HEK293 (cell line): ENCODE results near the gene RNF13.

Source experiments
- CTCF ChIA-PET: fragments of 350-600 bp; formaldehyde crosslinking; extraction: SDS; loops from one replicate; lab custom pipeline; 2021; ENCODE audit warnings: antibody characterized with exemption; lab: Yijun Ruan, JAX
- POLR2A ChIA-PET: fragments of 300-600 bp; formaldehyde crosslinking; extraction: SDS; loops from one replicate; lab custom pipeline; 2020; ENCODE audit warnings: antibody characterized with exemption, inconsistent platforms; lab: Yijun Ruan, JAX
- H3K27ac ChIP-seq: fragments of 200-500 bp; sonication (Bioruptor generic); 2 replicates; pipeline ENCODE4 v1.5.1; 2014; ENCODE audit warnings: low read depth, low read length, control low read depth, inconsistent platforms; ENCODE audit errors: extremely low read depth
- H3K36me3 ChIP-seq, 2 experiments: fragments of 200-500 bp in 1 of 2; sonication (Bioruptor generic) in 1 of 2; 1 replicate in 1 of 2; 2 replicates in 1 of 2; pipeline ENCODE4 v1.5.1; 2014 to 2017; ENCODE audit warnings: inconsistent platforms in 2 of 2, low read length in 2 of 2; ENCODE audit not compliant: control insufficient read depth in 2 of 2, insufficient read depth in 1 of 2
- H3K4me1 ChIP-seq: fragments of 200-500 bp; sonication (Bioruptor generic); 2 replicates; pipeline ENCODE4 v1.5.1; 2014; ENCODE audit warnings: mild to moderate bottlenecking, low read length, inconsistent platforms; ENCODE audit not compliant: control insufficient read depth, insufficient read depth
- H3K4me3 ChIP-seq: 2 replicates; pipeline ENCODE4 v1.5.1; 2011; ENCODE audit warnings: low read depth, mild to moderate bottlenecking, control low read depth, low read length, moderate library complexity
- H3K9me3 ChIP-seq: fragments of 200-500 bp; sonication (Bioruptor generic); 2 replicates; pipeline ENCODE4 v1.5.1; 2014; ENCODE audit warnings: low read depth, low read length, inconsistent platforms; ENCODE audit not compliant: control insufficient read depth, insufficient read depth
- BCL11A ChIP-seq: fragments of 450-650 bp; formaldehyde crosslinking; IDR thresholded peaks from 2 replicates; pipeline ENCODE4 v1.5.1; 2016; ENCODE audit warnings: low read depth, missing biosample characterization, missing genetic modification characterization
- FEZF1 ChIP-seq: fragments of 450-650 bp; formaldehyde crosslinking; IDR thresholded peaks from 2 replicates; pipeline ENCODE4 v1.5.1; 2016; ENCODE audit warnings: missing biosample characterization, missing genetic modification characterization
- KLF7 ChIP-seq: fragments of 450-650 bp; formaldehyde crosslinking; IDR thresholded peaks from 2 replicates; pipeline ENCODE4 v1.5.1; 2016; ENCODE audit warnings: missing biosample characterization, missing genetic modification characterization, borderline replicate concordance
- KLF9 ChIP-seq: fragments of 450-650 bp; formaldehyde crosslinking; IDR thresholded peaks from 2 replicates; pipeline ENCODE4 v1.5.1; 2016; ENCODE audit warnings: missing biosample characterization, missing genetic modification characterization, low read depth
- OVOL3 ChIP-seq: fragments of 450-650 bp; formaldehyde crosslinking; IDR thresholded peaks from 2 replicates; pipeline ENCODE4 v1.5.1; 2016; ENCODE audit warnings: missing biosample characterization, missing genetic modification characterization
- PATZ1 ChIP-seq: fragments of 450-650 bp; formaldehyde crosslinking; IDR thresholded peaks from 2 replicates; pipeline ENCODE4 v1.5.1; 2016; ENCODE audit warnings: missing biosample characterization, missing genetic modification characterization
- RBAK ChIP-seq: fragments of 450-650 bp; formaldehyde crosslinking; IDR thresholded peaks from 2 replicates; pipeline ENCODE4 v1.5.1; 2016; ENCODE audit warnings: missing biosample characterization, missing genetic modification characterization
- ZBTB21 ChIP-seq: fragments of 450-650 bp; formaldehyde crosslinking; IDR thresholded peaks from 2 replicates; pipeline ENCODE4 v1.5.1; 2017; ENCODE audit warnings: missing biosample characterization, missing genetic modification characterization
- ZBTB26 ChIP-seq: fragments of 450-650 bp; formaldehyde crosslinking; optimal IDR thresholded peaks from 2 replicates; pipeline ENCODE3; 2016; ENCODE audit warnings: missing biosample characterization, mild to moderate bottlenecking, missing genetic modification characterization
- ZFP3 ChIP-seq: fragments of 450-650 bp; formaldehyde crosslinking; IDR thresholded peaks from 2 replicates; pipeline ENCODE4 v1.5.1; 2016; ENCODE audit warnings: low read depth, missing biosample characterization, missing genetic modification characterization
- ZNF121 ChIP-seq: fragments of 450-650 bp; formaldehyde crosslinking; IDR thresholded peaks from 2 replicates; pipeline ENCODE4 v1.5.1; 2016; ENCODE audit warnings: missing biosample characterization, missing genetic modification characterization
- ZNF146 ChIP-seq: fragments of 450-650 bp; formaldehyde crosslinking; IDR thresholded peaks from 2 replicates; pipeline ENCODE4 v1.5.1; 2016; ENCODE audit warnings: missing biosample characterization, missing genetic modification characterization
- ZNF214 ChIP-seq: fragments of 450-650 bp; formaldehyde crosslinking; IDR thresholded peaks from 2 replicates; pipeline ENCODE4 v1.5.1; 2017; ENCODE audit warnings: missing biosample characterization, mild to moderate bottlenecking, missing genetic modification characterization, borderline replicate concordance
- ZNF248 ChIP-seq: fragments of 450-650 bp; formaldehyde crosslinking; IDR thresholded peaks from 2 replicates; pipeline ENCODE4 v1.5.1; 2017; ENCODE audit warnings: missing biosample characterization, missing genetic modification characterization
- ZNF292 ChIP-seq: fragments of 450-650 bp; formaldehyde crosslinking; IDR thresholded peaks from 2 replicates; pipeline ENCODE4 v1.5.1; 2016; ENCODE audit warnings: low read depth, missing biosample characterization, missing genetic modification characterization, borderline replicate concordance
- ZNF335 ChIP-seq: fragments of 450-650 bp; formaldehyde crosslinking; conservative IDR thresholded peaks from 2 replicates; pipeline ENCODE4 v1.5.1; 2016; ENCODE audit warnings: missing biosample characterization, missing genetic modification characterization
- ZNF433 ChIP-seq: fragments of 450-650 bp; formaldehyde crosslinking; IDR thresholded peaks from 2 replicates; pipeline ENCODE4 v1.5.1; 2016; ENCODE audit warnings: missing biosample characterization, missing genetic modification characterization, low read depth
- ZNF561 ChIP-seq: fragments of 450-650 bp; IDR thresholded peaks from 2 replicates; pipeline ENCODE4 v1.5.1; 2018; ENCODE audit warnings: missing biosample characterization, missing genetic modification characterization, borderline replicate concordance
- ZNF610 ChIP-seq: fragments of 450-650 bp; formaldehyde crosslinking; IDR thresholded peaks from 2 replicates; pipeline ENCODE4 v1.5.1; 2016; ENCODE audit warnings: missing biosample characterization, missing genetic modification characterization, borderline replicate concordance
- ZNF677 ChIP-seq: fragments of 450-650 bp; IDR thresholded peaks from 2 replicates; pipeline ENCODE4 v1.5.0; 2018; ENCODE audit warnings: missing biosample characterization, mild to moderate bottlenecking, missing genetic modification characterization, moderate library complexity
- ZNF704 ChIP-seq: fragments of 450-650 bp; formaldehyde crosslinking; IDR thresholded peaks from 2 replicates; pipeline ENCODE4 v1.5.1; 2016; ENCODE audit warnings: missing biosample characterization, missing genetic modification characterization
- ZNF747 ChIP-seq: fragments of 450-650 bp; formaldehyde crosslinking; IDR thresholded peaks from 2 replicates; pipeline ENCODE4 v1.5.1; 2016; ENCODE audit warnings: missing biosample characterization, missing genetic modification characterization
- ZNF792 ChIP-seq: fragments of 450-650 bp; formaldehyde crosslinking; IDR thresholded peaks from 2 replicates; pipeline ENCODE4 v1.5.1; 2016; ENCODE audit warnings: missing biosample characterization, missing genetic modification characterization
- TF ChIP-seq, protein P1 (sequence below): fragments of 450-650 bp; formaldehyde crosslinking; conservative IDR thresholded peaks from 2 replicates; pipeline ENCODE4 v1.5.1; 2016; ENCODE audit warnings: low read depth, missing biosample characterization, missing genetic modification characterization
- TF ChIP-seq, protein P2 (sequence below): fragments of 450-650 bp; formaldehyde crosslinking; IDR thresholded peaks from 2 replicates; pipeline ENCODE4 v1.5.1; 2017; ENCODE audit warnings: missing biosample characterization, mild to moderate bottlenecking, missing genetic modification characterization, moderate library complexity

The RNF13 gene

GRCh38 chr3:149892371-149892770 lies 79.4 kb downstream of the RNF13 start:
- CTCF ChIA-PET = interaction anchor here (0.9 to 1.8 kb wide), 2 partner anchors 12 kb away, joined by 3 to 8 read pairs; no protein-coding TSS in a partner anchor
- Histone ChIP-seq H3K9me3 (no peaks in the 10 kb centered on the region), H3K36me3 (no peaks in the 10 kb centered on the region), H3K27ac (no peak overlapping the region), H3K4me3 (no peak overlapping the region), H3K4me1 (no peaks in the 10 kb centered on the region)
- POLR2A ChIA-PET = no interaction called here
- TF ChIP-seq BCL11A (tag by site-specific recombination) (no peak), FEZF1 (no peak), ZNF433 (tag by site-specific recombination) (no peak), ZNF561 (tag by site-specific recombination) (no peak), ZNF146 (tag by site-specific recombination) (no peak), ZNF677 (no peak), RBAK (tag by site-specific recombination) (no peak), ZNF214 (tag by site-specific recombination) (no peak), ZFP3 (tag by site-specific recombination) (no peak), ZNF610 (tag by site-specific recombination) (no peak), ZNF792 (tag by site-specific recombination) (no peak), KLF7 (tag by site-specific recombination) (no peak), PATZ1 (tag by site-specific recombination) (no peak), OVOL3 (tag by site-specific recombination) (no peak)
- TF ChIP-seq, protein P1, sequence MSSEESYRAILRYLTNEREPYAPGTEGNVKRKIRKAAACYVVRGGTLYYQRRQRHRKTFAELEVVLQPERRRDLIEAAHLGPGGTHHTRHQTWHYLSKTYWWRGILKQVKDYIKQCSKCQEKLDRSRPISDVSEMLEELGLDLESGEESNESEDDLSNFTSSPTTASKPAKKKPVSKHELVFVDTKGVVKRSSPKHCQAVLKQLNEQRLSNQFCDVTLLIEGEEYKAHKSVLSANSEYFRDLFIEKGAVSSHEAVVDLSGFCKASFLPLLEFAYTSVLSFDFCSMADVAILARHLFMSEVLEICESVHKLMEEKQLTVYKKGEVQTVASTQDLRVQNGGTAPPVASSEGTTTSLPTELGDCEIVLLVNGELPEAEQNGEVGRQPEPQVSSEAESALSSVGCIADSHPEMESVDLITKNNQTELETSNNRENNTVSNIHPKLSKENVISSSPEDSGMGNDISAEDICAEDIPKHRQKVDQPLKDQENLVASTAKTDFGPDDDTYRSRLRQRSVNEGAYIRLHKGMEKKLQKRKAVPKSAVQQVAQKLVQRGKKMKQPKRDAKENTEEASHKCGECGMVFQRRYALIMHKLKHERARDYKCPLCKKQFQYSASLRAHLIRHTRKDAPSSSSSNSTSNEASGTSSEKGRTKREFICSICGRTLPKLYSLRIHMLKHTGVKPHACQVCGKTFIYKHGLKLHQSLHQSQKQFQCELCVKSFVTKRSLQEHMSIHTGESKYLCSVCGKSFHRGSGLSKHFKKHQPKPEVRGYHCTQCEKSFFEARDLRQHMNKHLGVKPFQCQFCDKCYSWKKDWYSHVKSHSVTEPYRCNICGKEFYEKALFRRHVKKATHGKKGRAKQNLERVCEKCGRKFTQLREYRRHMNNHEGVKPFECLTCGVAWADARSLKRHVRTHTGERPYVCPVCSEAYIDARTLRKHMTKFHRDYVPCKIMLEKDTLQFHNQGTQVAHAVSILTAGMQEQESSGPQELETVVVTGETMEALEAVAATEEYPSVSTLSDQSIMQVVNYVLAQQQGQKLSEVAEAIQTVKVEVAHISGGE (tag by site-specific recombination) = no peak
- TF ChIP-seq, protein P2, sequence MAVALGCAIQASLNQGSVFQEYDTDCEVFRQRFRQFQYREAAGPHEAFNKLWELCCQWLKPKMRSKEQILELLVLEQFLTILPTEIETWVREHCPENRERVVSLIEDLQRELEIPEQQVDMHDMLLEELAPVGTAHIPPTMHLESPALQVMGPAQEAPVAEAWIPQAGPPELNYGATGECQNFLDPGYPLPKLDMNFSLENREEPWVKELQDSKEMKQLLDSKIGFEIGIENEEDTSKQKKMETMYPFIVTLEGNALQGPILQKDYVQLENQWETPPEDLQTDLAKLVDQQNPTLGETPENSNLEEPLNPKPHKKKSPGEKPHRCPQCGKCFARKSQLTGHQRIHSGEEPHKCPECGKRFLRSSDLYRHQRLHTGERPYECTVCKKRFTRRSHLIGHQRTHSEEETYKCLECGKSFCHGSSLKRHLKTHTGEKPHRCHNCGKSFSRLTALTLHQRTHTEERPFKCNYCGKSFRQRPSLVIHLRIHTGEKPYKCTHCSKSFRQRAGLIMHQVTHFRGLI = no peak

DNA sequence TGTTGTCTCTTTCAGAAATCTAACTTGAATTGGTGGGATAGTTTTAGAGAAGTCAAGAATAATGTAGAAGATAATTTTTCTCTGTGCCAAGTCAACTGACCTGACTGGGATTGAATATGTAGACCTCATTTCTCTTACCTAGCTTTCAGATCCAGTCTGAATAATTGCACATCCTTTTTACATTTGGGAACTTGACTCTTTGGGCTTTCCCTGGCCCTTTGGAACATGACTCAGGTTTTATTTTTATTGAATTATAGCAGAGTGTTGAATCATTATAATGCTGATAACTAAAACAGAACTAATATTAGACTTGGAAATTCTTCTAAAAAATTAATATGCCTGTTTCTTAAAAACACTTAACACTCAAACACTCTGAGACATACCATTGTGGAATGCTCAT lies 81.2 kb downstream of the RNF13 start:
- Histone ChIP-seq H3K4me3 (no peak overlapping the region), H3K4me1 (no peaks in the 10 kb centered on the region), H3K27ac (no peak overlapping the region), H3K9me3 (no peaks in the 10 kb centered on the region), H3K36me3 (peaks cover 0 to 3% of the 10 kb centered on the region in 2 experiments; a peak in 1 of 3 replicates)
- ChIA-PET CTCF (interaction anchor here (0.6 to 2.7 kb wide), 2 partner anchors 14 to 26 kb away, joined by 7 to 9 read pairs; no protein-coding TSS in a partner anchor), POLR2A (no interaction called here)
- TF ChIP-seq ZNF292 (tag by site-specific recombination) (no peak), ZNF704 (tag by site-specific recombination) (no peak), ZNF747 (tag by site-specific recombination) (no peak), ZNF433 (tag by site-specific recombination) (no peak), KLF9 (tag by site-specific recombination) (no peak), ZBTB21 (no peak), ZNF335 (tag by site-specific recombination) (no peak), ZNF121 (no peak), ZNF248 (tag by site-specific recombination) (no peak), ZBTB26 (tag by site-specific recombination) (no peak)
- TF ChIP-seq, protein P2 = no peak
